ENCODE results near the gene RNF208. TPM values are rescaled to one million over a fixed set of nuclear protein-coding genes. Genes with fewer than 3 reads are reported as not detected.

The RNF208 gene
- polyA plus RNA-seq, 3 donors, result 5.1 to 7.2 (median 5.2) TPM

GRCh38 chr9:137193771-137194170 is 28.3 kb downstream of the RNF208 start:
- no peak for DNase-seq (ENCODE audit: low read depth in 3 of 3, low spot score in 2 of 3)

GRCh38 chr9:137192859-137193258 is 29.2 kb downstream of the RNF208 start:
- no peak for DNase-seq (ENCODE audit: low read depth in 3 of 3, low spot score in 2 of 3)

GRCh38 chr9:137192448-137192780 is 29.6 kb downstream of the RNF208 start:
- DNase-seq (ENCODE audit: low read depth in 3 of 3, low spot score in 2 of 3), result no peak

GRCh38 chr9:137191691-137192447 is 30.2 kb downstream of the RNF208 start:
- DNase-seq (ENCODE audit: low read depth in 3 of 3, low spot score in 2 of 3), result no peak

- no peak for DNase-seq (ENCODE audit: low read depth in 3 of 3, low spot score in 2 of 3)
Measured at GRCh38 chr9:137191245-137191644, 30.8 kb downstream of the RNF208 start.

DNA sequence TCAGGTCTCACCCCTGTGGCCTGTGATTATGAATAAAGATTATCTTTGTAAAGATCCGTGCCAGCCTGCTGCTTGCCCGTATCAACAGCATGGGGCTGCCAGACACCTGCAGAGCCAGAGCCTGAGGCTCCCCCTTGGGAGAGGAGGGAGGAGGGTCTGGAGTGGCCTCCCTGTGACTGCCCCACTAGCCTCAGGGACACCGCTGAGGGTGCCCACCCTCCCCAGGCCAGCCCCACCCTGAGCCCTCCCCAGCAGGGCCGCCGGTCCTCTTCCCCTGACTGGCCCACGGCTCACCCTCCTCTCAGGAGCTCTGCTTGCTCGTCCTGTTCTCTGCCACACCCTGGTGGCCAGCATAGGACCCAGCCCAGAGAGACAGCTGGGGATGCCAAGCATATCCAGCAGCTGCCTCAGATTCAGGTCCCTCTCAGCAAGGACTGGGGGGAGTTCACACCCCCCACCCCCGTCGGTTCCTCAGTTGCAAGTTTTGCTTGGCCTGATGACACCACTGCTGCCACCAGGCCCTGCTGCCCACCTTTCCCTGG is 31.7 kb downstream of the RNF208 start:
- no peak for DNase-seq (ENCODE audit: low read depth in 3 of 3, low spot score in 2 of 3)

DNA sequence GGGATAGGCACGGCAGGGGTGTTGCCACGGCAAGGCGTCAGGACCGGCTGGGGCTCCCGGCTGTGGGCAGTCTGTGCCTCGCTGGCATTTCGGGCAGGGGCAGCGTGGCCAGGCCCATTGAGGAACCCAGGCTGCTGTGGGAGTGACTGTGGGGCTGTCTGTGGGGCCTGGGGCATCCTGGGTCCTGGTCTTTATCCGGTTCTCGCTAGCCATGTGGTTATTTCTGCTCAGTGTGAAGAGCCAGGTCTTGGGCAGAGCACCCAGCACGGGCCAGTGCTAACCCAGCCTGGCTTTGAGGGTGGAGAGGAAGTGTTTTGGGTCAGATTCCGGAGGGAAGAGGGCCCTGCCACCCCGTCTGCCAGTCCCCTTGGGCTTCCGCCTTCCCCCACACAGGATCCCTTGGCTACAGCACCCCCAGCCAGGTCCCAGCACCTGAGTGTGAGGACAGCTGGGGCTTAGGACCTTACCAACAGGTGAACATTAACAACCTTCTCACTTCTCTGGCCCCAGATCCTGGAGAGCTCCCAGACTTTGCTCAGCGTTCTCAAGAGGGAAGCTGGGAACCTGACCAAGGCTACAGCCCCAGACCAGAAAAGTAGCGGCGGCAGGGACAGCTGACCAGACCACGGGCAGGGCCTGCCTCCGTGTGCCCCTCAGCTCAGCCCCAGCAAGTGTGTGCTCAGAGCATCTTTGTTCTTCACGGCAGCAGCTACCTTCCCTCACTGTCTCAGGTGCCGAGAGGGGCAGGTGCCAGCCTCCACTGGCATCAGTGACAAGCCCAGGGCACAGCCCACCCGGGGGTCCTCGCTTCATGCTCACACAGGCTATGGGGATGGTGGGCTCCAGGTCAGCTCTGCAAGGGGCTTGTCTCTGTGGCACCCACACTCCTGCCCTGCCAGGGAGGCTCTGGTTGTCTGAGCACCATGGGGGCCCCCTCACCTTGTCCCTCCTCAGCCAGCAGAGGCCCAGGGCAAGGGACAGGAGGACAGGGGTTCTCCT is 32.4 kb downstream of the RNF208 start:
- DNase-seq (ENCODE audit: low read depth in 3 of 3, low spot score in 2 of 3), result no peak

GRCh38 chr9:137188490-137189296 is 33.3 kb downstream of the RNF208 start, which contains the start of the genes ANAPC2 and SSNA1:
ANAPC2 (minus strand) TSS chr9:137188560; CDS start chr9:137188532, 28 bp downstream.
SSNA1 (plus strand) TSS chr9:137188676; CDS start chr9:137188727, 51 bp downstream.
- peak; percentile 87 to 91 (median 90) for DNase-seq (ENCODE audit: low read depth in 3 of 3, low spot score in 2 of 3)

DNA sequence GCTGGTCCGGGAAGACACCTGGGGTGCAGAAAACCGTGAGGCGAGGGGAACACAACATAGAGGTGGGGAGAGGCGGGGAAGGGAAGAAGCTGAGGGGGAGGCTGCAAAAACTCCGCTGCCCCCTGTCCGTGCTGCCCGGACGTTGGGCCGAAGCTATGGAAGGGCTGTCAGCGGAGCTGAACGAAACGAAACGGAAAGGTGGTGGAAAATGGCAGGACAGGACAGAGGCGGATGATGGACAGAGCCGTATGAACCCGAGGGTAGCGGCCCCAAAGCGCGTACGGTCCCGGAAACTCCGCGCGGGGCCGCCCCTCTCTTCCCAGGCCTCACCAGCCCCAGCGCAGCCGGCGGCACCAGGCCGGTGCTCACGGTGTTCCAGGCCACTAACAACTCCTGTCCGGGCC is 34.0 kb downstream of the RNF208 start:
- no peak for DNase-seq (ENCODE audit: low read depth in 3 of 3, low spot score in 2 of 3)

DNA sequence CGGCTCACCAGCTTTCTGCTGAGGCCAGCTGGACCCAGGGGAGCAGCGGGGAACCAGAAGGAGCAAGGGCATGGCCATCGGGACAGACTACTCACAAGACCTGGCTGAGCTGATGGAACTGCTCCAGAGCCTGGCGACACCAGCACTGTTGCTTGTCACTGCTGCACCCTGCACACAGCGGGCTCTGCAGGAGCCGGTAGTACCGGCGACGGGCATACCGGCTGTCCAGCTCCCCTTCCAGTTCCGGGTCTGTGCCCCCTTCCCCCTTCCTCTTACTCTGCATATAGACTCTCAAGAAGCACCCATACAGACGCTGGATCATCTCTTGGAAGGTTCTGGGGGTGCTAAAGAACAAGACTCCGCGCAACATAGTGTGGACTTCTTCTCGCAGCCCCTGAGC is 34.7 kb downstream of the RNF208 start:
- DNase-seq (ENCODE audit: low read depth in 3 of 3, low spot score in 2 of 3), result no peak

GRCh38 chr9:137186385-137186784 is 35.7 kb downstream of the RNF208 start:
- no peak for DNase-seq (ENCODE audit: low read depth in 3 of 3, low spot score in 2 of 3)

DNA sequence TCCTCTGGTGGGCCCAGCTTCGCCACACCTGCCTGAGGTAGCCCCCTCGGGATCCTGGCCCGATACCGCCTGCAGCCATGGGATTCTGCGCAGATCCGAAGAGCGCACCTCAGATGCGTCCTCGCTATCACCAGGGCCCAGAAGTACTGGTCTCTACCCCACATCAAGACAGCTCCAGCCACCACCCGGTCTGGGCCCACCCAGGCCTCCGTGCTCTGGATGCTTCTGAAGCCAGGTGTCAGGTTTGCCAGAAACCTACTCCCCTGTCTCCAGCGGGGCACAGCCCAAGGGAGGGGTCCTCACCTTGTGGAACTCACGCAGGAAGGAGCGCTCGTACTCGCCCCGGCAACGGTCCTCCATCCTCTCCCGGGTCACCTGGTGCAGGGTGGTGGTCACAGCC is 36.1 kb downstream of the RNF208 start:
- no peak for DNase-seq (ENCODE audit: low read depth in 3 of 3, low spot score in 2 of 3)

DNA sequence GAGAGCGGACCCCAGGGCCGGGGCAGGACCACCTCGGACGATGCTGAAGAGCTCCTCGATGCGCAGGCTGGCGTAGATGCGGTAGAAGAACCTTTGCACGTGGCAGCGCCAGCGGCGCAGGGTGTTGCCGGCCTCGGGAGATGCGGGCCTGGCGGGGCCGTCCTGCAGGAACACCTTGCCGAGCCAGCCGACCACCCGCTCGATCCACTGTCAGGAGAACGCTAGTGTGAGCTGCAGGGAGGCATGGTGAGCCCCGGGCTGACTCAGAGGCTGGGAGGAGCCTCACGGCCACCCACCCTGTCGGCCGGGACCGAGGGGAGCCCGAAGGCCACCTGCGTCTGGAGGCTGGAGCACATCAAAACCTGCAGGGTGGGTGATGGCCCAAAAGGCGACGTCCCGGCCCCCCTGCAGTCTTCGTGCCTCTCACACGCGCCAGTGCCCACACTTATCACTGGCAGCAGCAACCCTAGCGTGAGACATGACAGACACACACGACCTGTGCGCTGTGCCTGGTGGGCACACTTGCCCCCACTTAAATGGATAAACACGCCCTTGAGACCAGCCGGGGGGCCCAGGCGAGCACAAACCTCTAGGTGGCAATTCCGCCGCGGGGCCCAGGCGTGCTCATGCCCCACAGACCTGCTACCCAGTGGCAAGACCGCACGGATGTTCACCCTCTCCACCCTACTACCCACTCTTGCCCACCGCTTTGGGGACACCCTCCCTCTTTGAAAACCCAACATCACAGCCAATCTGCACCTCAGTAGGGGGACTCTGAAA is 37.0 kb downstream of the RNF208 start:
- no peak for DNase-seq (ENCODE audit: low read depth in 3 of 3, low spot score in 2 of 3)

GRCh38 chr9:137183980-137184595 is 38.0 kb downstream of the RNF208 start:
- no peak for DNase-seq (ENCODE audit: low read depth in 3 of 3, low spot score in 2 of 3)

GRCh38 chr9:137182836-137183235 is 39.2 kb downstream of the RNF208 start:
- DNase-seq (ENCODE audit: low read depth in 3 of 3, low spot score in 2 of 3), result no peak

- no peak for DNase-seq (ENCODE audit: low read depth in 3 of 3, low spot score in 2 of 3)
Measured at GRCh38 chr9:137181680-137182079, 40.4 kb downstream of the RNF208 start.

- no peak for DNase-seq (ENCODE audit: low read depth in 3 of 3, low spot score in 2 of 3)
Measured at GRCh38 chr9:137180491-137180890, 41.5 kb downstream of the RNF208 start.

- no peak for DNase-seq (ENCODE audit: low read depth in 3 of 3, low spot score in 2 of 3)
Measured at GRCh38 chr9:137179761-137180160, 42.3 kb downstream of the RNF208 start.

DNA sequence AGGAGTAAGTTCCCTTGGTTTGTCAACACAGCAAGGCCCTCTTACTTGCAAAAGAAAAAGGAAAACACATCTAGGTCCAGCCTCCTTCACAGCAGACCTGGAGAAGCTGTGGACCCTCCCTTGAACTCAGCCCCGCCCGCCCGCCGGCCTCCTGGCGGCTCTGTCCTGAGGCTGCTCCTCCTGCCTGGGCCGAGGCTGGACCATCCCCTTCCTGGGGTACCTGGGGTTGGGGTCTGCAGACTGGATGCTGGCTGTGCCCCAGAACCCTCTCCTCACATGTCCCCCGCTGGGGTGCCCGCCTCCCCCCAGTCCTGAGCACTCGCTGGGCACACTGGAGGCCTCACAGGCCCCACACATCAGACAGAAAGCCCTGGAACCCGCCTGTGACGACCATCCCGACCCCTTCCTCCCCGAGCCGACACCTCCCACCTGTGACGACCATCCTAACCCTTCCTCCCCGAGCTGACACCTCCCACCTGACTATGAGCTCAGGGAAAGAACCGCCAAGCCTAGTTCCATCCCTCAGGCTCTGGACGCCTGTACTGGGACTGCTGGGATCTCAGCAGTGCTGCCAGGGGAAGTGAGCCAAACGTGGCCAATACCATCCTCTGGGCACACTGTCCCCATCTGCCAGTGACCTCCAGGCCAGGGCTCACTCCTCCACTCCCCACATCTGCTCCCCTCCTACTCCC is 43.0 kb downstream of the RNF208 start:
- DNase-seq (ENCODE audit: low read depth in 3 of 3, low spot score in 2 of 3), result no peak

All from right renal cortex interstitium (tissue), 3 donors.